Erythroblast (primary cell): Measurements from ENCODE around the gene SLC26A9.

ENCODE experiments used
- GATA1 ChIP-seq: IDR thresholded peaks from 2 replicates; pipeline ENCODE4 v1.6.1; 2011; ENCODE audit warnings: low read depth, mild to moderate bottlenecking, control low read depth, low read length, moderate library complexity
- POLR2A ChIP-seq: IDR thresholded peaks from 2 replicates; pipeline ENCODE4 v1.6.1; 2011; ENCODE audit warnings: mild to moderate bottlenecking, low read length

- TF ChIP-seq POLR2A = no peak
- no peak for TF ChIP-seq GATA1
Observed at GRCh38 chr1:205870236-205870635, 73.0 kb downstream of the SLC26A9 start.
